ENCODE measurements around the gene DUOXA1.

- TF ChIP-seq YY1 (IDR thresholded peaks at IDR 0.05; ENCODE audit: low read depth): no peak
- TF ChIP-seq CTCF (IDR thresholded peaks at IDR 0.05): no peak
- TF ChIP-seq, protein P1, sequence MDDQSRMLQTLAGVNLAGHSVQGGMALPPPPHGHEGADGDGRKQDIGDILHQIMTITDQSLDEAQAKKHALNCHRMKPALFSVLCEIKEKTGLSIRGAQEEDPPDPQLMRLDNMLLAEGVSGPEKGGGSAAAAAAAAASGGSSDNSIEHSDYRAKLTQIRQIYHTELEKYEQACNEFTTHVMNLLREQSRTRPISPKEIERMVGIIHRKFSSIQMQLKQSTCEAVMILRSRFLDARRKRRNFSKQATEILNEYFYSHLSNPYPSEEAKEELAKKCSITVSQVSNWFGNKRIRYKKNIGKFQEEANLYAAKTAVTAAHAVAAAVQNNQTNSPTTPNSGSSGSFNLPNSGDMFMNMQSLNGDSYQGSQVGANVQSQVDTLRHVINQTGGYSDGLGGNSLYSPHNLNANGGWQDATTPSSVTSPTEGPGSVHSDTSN (IDR thresholded peaks at IDR 0.05): no peak
- TF ChIP-seq POLR2AphosphoS5 (IDR thresholded peaks at IDR 0.05; ENCODE audit: low read depth, low read length): no peak
- TF ChIP-seq TCF12 (IDR thresholded peaks at IDR 0.05): no peak
- TF ChIP-seq FOXJ3 (CRISPR knock-in tag; IDR thresholded peaks at IDR 0.05): no peak
- TF ChIP-seq REST (IDR thresholded peaks at IDR 0.05; ENCODE audit: low read depth, low read length): no peak
- no peak for TF ChIP-seq JUND (IDR thresholded peaks at IDR 0.05)
- TF ChIP-seq EP300 (IDR thresholded peaks at IDR 0.05; ENCODE audit: borderline replicate concordance in 1 of 2, low read depth in 1 of 2, low read length in 1 of 2): no peak
These were observed 35.2 kb upstream of the DUOXA1 start for GRCh38 chr15:45164914-45165313.
